T47D (cell line): ENCODE measurements around the gene RNF13.
A peak's percentile ranks its signal among the peaks of the same experiment; 100 is the strongest.
"Not testable (repeated sequence)": the region's sequence is repeated elsewhere in the genome, so short reads cannot be mapped to it uniquely, and the experiment has no call there.

ENCODE experiments used
- DNase-seq, 2 experiments: peaks; one replicate each; pipeline versions ENCODE4 v3.0.0 to v3.0.0-alpha.2; 2011 to 2012; ENCODE audit warnings: low read depth in 1 of 2, low spot score in 1 of 2
- JUND ChIP-seq: IDR thresholded peaks from 2 replicates; pipeline ENCODE4 v1.6.1; 2012; ENCODE audit warnings: low read depth
- in situ Hi-C: cut with HindIII; loops from 2 replicates; pipeline ENCODE4 v1.10.0; 2016; ENCODE audit warnings: low sequenced_read_pairs, low pct_unique_long_range_greater_than_20kb

RNF13 gene

GRCh38 chr3:149810846-149811245 lies 2.2 kb upstream of the RNF13 start:
- TF ChIP-seq JUND: no peak
- no peak for DNase-seq
- in situ Hi-C loops: no loop called here

DNA sequence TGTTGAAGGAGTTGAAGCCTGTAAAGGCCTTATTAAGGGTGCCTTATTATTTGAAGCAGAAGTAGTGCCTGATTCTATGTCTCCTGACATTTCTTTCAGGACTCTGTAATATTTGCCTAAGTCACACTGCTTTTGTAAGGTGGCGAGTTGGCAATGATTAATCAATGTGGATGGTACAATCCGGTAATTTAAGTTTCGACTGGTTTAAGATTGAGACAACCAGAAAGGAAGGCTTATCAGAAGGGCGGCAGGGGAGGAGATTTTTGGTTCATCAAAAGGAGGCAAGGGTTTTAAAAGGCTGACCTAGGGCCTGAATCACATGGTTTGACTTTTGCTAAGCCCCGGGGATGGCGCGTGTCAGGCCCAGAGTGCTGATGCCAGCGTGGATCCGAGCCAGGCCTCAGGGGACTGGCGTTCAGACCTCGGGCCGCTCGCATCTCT lies 830 bp upstream of the RNF13 start:
- DNase-seq: no peak
- no peak for TF ChIP-seq JUND
- in situ Hi-C loops: no loop called here

- DNase-seq: peak; percentile 31 to 88
- in situ Hi-C loops: no loop called here
- no peak for TF ChIP-seq JUND
These were observed 609 bp downstream of the RNF13 start for GRCh38 chr3:149813367-149814281.

DNA sequence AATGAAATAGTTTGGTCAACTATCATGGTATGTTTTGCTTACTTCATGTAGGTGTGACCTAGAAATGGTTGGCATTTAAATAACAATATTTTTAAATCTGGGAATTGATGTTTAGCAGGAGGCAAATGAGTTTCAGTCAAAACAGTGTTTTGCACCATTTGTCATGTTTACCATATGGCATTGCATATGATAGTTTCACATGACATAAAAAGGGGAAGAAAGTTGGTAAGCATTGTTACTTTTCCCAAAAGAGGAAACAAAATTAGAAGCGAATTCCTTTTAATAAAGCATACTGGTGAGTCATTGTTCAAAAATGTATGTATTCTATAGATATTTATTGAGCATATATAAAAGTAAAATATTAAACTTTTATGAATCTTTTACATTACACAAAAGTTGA lies 2.3 kb downstream of the RNF13 start:
- in situ Hi-C loops: no loop called here
- TF ChIP-seq JUND: no peak
- no peak for DNase-seq

DNA sequence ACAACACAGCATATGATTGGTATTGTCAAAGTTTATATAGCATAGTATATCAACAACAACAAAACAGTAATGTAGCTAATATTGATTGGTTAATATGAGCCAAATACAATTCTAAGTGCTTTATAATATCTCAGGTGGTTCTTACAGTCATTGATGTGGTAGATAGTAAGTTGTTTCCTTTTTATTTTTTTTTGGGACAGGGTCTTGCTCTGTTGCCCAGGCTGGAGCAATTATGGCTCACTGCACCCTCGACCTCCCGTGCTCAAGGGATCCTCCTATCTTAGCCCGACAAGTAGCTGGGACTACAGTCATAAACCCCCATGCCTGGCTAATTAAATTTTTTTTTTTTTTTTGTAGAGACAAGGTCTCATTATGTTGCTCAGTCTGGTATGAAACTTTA lies 2.7 kb downstream of the RNF13 start:
- DNase-seq: no peak
- TF ChIP-seq JUND: no peak
- in situ Hi-C loops: no loop called here

- no peak for TF ChIP-seq JUND
- DNase-seq: no peak
- in situ Hi-C loops: no loop called here
These were observed 3.3 kb downstream of the RNF13 start for GRCh38 chr3:149816311-149816710.

- in situ Hi-C loops: no loop called here
- no peak for TF ChIP-seq JUND
- no peak for DNase-seq
These were observed 4.0 kb downstream of the RNF13 start for GRCh38 chr3:149816986-149817385.

GRCh38 chr3:149819432-149819831 lies 6.4 kb downstream of the RNF13 start:
- DNase-seq: no peak
- TF ChIP-seq JUND: no peak
- in situ Hi-C loops: no loop called here

DNA sequence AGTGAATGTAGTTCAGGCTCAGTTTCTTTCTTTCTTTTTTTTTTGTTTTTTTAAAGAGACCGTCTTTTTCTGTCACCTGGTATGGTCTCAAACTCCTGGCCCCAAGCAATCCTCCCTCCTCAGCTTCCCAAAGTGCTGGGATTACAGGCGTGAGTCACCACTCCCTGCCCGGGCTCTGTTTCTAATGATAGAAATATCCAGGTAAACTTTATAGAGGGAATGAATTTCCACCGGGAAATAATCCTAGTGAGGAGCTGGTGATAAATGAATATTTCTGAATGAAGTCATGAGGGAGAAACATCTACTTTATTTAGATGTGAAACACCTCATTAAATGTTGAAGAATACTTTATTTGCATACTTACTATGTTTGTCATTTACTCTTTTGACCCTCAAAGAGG lies 7.2 kb downstream of the RNF13 start:
- in situ Hi-C loops: no loop called here
- no peak for TF ChIP-seq JUND
- no peak for DNase-seq

GRCh38 chr3:149826636-149827035 lies 13.6 kb downstream of the RNF13 start:
- no peak for DNase-seq
- no peak for TF ChIP-seq JUND
- in situ Hi-C loops: no loop called here

GRCh38 chr3:149828390-149828789 lies 15.4 kb downstream of the RNF13 start:
- in situ Hi-C loops: no loop called here

DNA sequence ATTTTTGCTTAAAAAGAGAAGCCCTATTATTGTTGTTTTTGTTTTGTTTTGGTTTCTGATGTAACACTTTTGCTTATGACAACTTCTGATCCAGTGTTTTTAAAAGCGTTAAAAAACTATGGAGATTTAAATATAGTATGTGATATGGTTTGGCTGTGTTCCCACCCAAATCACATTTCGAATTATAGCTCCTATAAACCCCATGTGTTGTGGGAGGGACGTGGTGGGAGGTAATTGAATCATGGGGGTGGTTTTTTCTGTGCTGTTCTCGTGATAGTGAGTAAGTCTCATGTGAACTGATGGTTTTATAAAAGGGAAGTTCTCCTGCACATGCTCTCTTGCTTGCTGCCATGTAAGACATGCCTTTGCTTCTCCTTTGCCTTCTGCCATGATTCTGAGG lies 16.6 kb downstream of the RNF13 start:
- in situ Hi-C loops, DNase-seq: not testable (repeated sequence)

More at GRCh38 chr3:149828390-149828789, 15.4 kb downstream of the RNF13 start:
- no peak for DNase-seq
- no peak for TF ChIP-seq JUND

GRCh38 chr3:149830902-149831301 lies 17.9 kb downstream of the RNF13 start:
- TF ChIP-seq JUND: no peak
- no peak for DNase-seq
- in situ Hi-C loops: no loop called here

- in situ Hi-C loops: no loop called here
- no peak for TF ChIP-seq JUND
- DNase-seq: no peak
These were observed 18.3 kb downstream of the RNF13 start for GRCh38 chr3:149831321-149831720.
